AG09319 (cell line): ENCODE results near the gene SPOCD1.

Source experiments
- DNase-seq: peaks from one replicate; pipeline ENCODE4 v3.0.0-alpha.2; 2010; ENCODE audit warnings: low read depth; ENCODE audit errors: extremely low read depth
- TF ChIP-seq, protein P1 (sequence below): IDR thresholded peaks from 2 replicates; pipeline ENCODE4 v1.5.1; 2011; ENCODE audit warnings: low read depth, mild to moderate bottlenecking, inconsistent platforms, low read length, moderate library complexity

The SPOCD1 gene

DNA sequence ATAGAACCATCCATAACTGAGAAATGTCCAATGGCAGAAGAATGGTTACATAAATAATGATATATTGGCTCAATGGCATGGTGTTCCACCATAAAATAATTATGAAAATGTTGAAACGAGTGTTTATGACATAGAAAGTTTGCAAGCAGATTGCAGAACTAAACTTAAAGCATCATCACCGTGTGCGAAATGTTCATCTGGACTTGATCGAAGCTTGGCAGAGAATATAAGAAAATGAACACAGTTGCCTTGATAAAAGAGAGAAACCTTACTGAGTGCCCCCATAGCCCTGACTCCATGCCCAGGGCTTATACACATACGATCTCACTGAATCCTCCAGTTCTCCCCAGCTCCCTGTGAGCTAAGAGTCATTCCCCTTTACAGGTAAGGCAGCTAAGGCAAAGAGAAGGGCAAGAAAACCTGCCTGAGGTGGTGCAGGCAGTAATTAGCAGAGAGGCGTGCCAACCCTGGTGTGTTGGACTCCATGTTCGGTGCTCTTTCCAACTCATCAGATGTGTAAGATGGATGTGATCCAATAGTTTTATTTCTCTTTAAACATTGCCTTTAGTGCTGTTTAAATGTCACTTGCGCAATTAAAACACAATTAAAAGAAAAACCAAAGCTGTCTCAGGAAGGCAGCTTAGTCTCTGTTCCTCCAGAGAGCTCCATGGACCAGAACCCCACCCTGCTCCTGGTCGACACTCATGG lies 21.8 kb upstream of the SPOCD1 start:
- DNase-seq = no peak
- TF ChIP-seq, protein P1, sequence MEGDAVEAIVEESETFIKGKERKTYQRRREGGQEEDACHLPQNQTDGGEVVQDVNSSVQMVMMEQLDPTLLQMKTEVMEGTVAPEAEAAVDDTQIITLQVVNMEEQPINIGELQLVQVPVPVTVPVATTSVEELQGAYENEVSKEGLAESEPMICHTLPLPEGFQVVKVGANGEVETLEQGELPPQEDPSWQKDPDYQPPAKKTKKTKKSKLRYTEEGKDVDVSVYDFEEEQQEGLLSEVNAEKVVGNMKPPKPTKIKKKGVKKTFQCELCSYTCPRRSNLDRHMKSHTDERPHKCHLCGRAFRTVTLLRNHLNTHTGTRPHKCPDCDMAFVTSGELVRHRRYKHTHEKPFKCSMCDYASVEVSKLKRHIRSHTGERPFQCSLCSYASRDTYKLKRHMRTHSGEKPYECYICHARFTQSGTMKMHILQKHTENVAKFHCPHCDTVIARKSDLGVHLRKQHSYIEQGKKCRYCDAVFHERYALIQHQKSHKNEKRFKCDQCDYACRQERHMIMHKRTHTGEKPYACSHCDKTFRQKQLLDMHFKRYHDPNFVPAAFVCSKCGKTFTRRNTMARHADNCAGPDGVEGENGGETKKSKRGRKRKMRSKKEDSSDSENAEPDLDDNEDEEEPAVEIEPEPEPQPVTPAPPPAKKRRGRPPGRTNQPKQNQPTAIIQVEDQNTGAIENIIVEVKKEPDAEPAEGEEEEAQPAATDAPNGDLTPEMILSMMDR = no peak

DNA sequence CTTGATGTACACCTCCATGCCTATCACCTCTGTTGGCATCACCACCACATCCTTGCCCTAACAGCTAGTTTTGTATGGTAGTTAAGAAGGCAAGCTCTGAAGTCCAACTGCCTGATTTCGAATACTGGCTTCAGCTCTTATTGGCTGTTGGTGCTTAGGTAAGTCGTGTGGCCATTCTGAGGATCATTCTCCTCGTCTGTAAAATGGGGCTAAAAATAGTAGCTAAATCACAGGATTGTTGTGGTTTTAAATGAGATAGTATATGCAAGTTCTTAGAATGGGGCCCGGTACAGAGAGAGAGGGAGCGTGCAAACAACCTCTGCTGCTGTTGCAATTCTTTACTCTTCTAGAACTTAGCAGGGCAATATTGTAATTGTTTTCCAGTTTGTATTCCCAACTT lies 20.8 kb upstream of the SPOCD1 start:
- no peak for DNase-seq
- TF ChIP-seq, protein P1 = no peak

DNA sequence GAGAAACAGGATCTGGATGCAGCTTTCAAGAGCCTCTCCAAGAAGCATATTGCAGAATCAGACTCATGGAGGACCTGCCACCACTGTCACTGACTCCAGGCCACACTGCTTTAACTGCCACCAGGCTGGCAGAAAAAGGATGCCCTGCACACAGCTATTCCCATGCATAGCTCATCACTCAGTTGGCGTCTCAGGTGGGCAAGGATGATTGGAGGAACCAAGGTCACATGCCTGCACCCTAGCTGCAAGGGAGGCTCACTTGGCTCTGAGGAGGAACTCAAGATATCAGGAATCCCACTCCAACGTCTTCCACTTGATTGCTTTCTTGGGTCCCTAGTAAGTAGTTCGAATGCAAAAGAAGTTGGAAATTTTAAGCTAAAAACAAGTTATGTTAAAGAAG lies 19.6 kb upstream of the SPOCD1 start:
- TF ChIP-seq, protein P1 = no peak
- no peak for DNase-seq

DNA sequence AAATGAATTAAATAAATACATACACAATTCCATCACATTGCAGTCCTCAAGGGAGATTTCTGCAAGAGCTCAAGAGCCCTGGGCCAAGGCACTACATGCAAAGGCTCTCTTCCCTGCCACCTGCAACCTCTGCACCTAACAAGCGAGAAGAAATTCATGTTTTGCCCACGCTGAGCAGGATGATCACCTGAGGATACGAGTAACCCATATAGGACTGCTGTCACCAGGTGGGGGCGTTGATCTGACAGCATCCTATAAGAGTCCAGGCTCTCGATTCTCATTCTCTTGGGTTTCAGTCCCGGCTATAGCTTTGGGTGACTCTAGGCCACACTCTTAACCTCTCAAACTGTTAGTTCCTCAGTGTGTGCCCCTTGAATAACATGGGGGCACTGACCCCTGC lies 18.7 kb upstream of the SPOCD1 start:
- TF ChIP-seq, protein P1 = no peak

DNA sequence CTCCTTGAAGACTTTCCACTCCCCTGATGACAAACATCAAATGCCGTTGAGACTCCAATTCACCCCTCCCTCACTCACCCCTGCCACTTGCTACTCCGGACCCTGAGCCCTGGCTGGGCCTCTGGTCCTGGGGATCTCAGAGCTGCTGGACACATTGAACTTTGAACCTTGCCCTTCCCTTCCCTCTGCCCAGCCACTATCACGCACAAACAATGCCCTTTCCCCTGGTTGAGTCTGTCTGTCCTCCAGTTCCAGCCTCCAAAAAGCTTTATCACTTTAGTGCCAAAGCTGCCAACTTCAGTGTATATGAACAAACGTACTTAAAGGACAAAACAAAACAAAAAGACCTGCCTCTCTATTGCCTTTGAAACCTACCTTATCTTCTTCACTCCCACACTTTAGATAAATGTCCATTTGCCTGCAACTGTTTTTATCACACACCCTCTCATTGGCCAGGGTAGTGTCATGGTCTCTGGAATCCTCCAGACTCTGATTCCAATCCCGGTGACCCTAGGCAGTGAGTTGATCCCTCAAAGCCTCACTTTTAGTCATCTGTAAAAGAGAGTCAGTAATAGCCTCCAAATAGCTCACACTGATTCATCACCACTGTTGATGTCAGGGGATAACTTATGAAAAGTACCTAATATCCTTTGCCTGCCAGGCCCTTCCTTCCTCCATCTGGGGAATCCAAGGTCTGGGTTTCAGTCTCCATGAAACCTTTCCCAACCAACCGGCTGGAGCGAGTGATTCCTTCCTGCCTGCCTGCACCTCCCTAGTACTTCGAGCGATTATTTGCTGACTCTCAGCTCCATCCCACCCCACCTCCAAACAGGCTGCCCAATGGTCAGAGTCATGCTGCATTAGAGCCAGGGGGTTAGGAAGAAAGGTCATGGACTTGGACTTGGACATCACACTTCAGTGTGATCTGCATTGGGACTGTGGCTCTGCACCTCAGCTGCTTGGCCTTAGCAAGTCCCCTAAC lies 15.9 kb upstream of the SPOCD1 start:
- DNase-seq = no peak
- TF ChIP-seq, protein P1 = no peak

More for the DNA sequence above, 18.7 kb upstream of the SPOCD1 start:
- DNase-seq = no peak

DNA sequence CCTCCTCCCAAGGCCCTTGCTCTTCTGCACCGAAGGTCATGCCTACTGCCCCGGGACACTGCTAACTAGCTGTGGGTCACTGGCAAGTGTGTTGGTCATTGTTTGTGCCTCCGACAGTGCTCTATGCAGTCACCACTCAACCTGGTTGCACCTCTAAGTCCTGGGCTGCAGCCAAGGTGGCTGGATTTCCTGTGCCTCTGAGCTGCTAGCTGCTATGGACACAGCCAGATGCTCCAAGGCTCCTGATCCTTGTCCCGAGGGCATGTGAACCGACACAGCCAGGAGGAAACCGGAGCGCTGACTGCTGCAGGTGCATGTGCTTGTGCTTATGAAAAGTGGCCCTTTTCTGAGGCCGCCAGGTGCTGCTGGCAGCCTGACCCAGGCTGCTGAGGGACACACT lies 14.7 kb upstream of the SPOCD1 start:
- TF ChIP-seq, protein P1 = no peak

DNA sequence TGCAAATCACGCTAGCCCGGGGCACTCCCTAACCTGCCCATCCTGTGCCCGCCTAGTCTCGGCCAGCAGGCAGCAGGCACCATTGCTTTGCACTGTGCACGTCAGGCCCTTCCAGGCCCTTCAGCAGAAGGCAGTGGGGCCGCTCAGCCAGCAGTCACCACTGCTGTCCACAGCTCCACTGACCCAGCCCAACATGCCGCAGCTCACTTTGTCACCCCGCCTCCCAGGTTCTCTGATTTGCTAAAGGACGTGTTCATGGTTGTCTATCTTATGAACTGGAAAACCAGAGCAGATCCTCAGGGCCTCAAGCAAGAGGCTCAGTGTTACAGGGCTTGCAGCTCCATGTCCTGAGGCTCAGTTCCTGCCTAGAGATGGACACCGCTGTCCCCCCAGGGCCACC lies 14.2 kb upstream of the SPOCD1 start:
- DNase-seq = no peak
- TF ChIP-seq, protein P1 = no peak

More for the DNA sequence above, 14.7 kb upstream of the SPOCD1 start:
- no peak for DNase-seq
